NCI-H1436 (cell line): ENCODE results near the gene CCR2.
"Not testable (repeated sequence)": the region's sequence is repeated elsewhere in the genome, so short reads cannot be mapped to it uniquely, and the experiment has no call there.

Experiments used
- DNase-seq: peaks from one replicate; lab custom pipeline; 2025; lab: John Stamatoyannopoulos, UW

CCR2 gene

GRCh38 chr3:46353647-46354410 is at the start of gene CCR2:
CCR2 (plus strand) TSS chr3:46354111; CDS start chr3:46357528, 3,417 bp downstream.
- DNase-seq = no peak

- no peak for DNase-seq
These were observed 49.2 kb upstream of the CCR2 start for GRCh38 chr3:46304739-46305138.

GRCh38 chr3:46312991-46313390 is 40.9 kb upstream of the CCR2 start:
- no peak for DNase-seq

- no peak for DNase-seq
These were observed 39.4 kb upstream of the CCR2 start for GRCh38 chr3:46314517-46314916.

GRCh38 chr3:46316206-46316605 is 37.7 kb upstream of the CCR2 start:
- no peak for DNase-seq

GRCh38 chr3:46318207-46318927 is 35.5 kb upstream of the CCR2 start:
- no peak for DNase-seq

- no peak for DNase-seq
These were observed 32.3 kb upstream of the CCR2 start for GRCh38 chr3:46321461-46322104.

- DNase-seq = no peak
These were observed 29.9 kb upstream of the CCR2 start for GRCh38 chr3:46324036-46324435.

- DNase-seq = no peak
These were observed 28.1 kb upstream of the CCR2 start for GRCh38 chr3:46325645-46326300.

- DNase-seq = not testable (repeated sequence)
These were observed 23.2 kb upstream of the CCR2 start for GRCh38 chr3:46330676-46331075.

- no peak for DNase-seq
These were observed 19.0 kb upstream of the CCR2 start for GRCh38 chr3:46334741-46335478.

GRCh38 chr3:46335541-46335940 is 18.4 kb upstream of the CCR2 start:
- no peak for DNase-seq

GRCh38 chr3:46337911-46338310 is 16.0 kb upstream of the CCR2 start:
- no peak for DNase-seq

- no peak for DNase-seq
These were observed 15.1 kb upstream of the CCR2 start for GRCh38 chr3:46338840-46339239.

GRCh38 chr3:46344476-46344875 is 9.4 kb upstream of the CCR2 start:
- no peak for DNase-seq

- DNase-seq = no peak
These were observed 5.0 kb upstream of the CCR2 start for GRCh38 chr3:46348823-46349482.

GRCh38 chr3:46349484-46350261 is 4.2 kb upstream of the CCR2 start:
- DNase-seq = no peak

GRCh38 chr3:46350262-46350565 is 3.7 kb upstream of the CCR2 start:
- no peak for DNase-seq

GRCh38 chr3:46351646-46352045 is 2.3 kb upstream of the CCR2 start:
- DNase-seq = no peak

- no peak for DNase-seq
These were observed 821 bp upstream of the CCR2 start for GRCh38 chr3:46353090-46353489.

GRCh38 chr3:46354478-46354877 is 567 bp downstream of the CCR2 start:
- DNase-seq = no peak
